ENCODE data around the gene MPPED1. TPM values are rescaled to one million over a fixed set of nuclear protein-coding genes. Genes with fewer than 3 reads are reported as not detected.

Gene MPPED1
- total RNA-seq, 1 experiment from 2014 or later = 0.35 TPM

GRCh38 chr22:43417555-43417954 lies 5.7 kb downstream of the MPPED1 start:
- no peak overlapping the region for H3K4me3 Mint-ChIP-seq
- H3K4me1 Mint-ChIP-seq = peaks cover 5% of the 10 kb centered on the region
- no peak for DNase-seq (ENCODE audit: low spot score)
- ChIA-PET CTCF (interaction anchor here (0.7 to 2.0 kb wide), 4 partner anchors 10 to 307 kb away, joined by 3 to 8 read pairs (median 5); partner anchors contain the start of gene BIK), POLR2A (interaction anchor here (0.6 kb wide), 1 partner anchor 495 kb away, joined by 5 read pairs; no protein-coding TSS in a partner anchor)
- no peak for TF ChIP-seq ATF3 (CRISPR knock-in tag; conservative IDR thresholded peaks at IDR 0.05)
- no peak for TF ChIP-seq ZNF219 (CRISPR knock-in tag; IDR thresholded peaks at IDR 0.05; ENCODE audit: borderline replicate concordance)
- no peak for TF ChIP-seq ZNF416 (CRISPR knock-in tag; IDR thresholded peaks at IDR 0.05)
- TF ChIP-seq ESRRA (CRISPR knock-in tag; IDR thresholded peaks at IDR 0.05; ENCODE audit: borderline replicate concordance) = no peak
- no peak for TF ChIP-seq MXD4 (CRISPR knock-in tag; IDR thresholded peaks at IDR 0.05; ENCODE audit: borderline replicate concordance)
- no peak for TF ChIP-seq NFE2L1 (CRISPR knock-in tag; IDR thresholded peaks at IDR 0.05)
- no peak for TF ChIP-seq ZSCAN18 (CRISPR knock-in tag; IDR thresholded peaks at IDR 0.05)
- TF ChIP-seq E2F1 (CRISPR knock-in tag; IDR thresholded peaks at IDR 0.05) = no peak
- no peak for TF ChIP-seq ZNF138 (CRISPR knock-in tag; conservative IDR thresholded peaks at IDR 0.05)
- TF ChIP-seq NR2C2 (CRISPR knock-in tag; IDR thresholded peaks at IDR 0.05) = no peak
- TF ChIP-seq IRF1 (CRISPR knock-in tag; IDR thresholded peaks at IDR 0.05) = no peak
- no peak for TF ChIP-seq SOX15 (CRISPR knock-in tag; IDR thresholded peaks at IDR 0.05)
- TF ChIP-seq ATF2 (CRISPR knock-in tag; IDR thresholded peaks at IDR 0.05; ENCODE audit: borderline replicate concordance, low read depth) = no peak
- TF ChIP-seq FOXJ3 (CRISPR knock-in tag; IDR thresholded peaks at IDR 0.05; ENCODE audit: borderline replicate concordance) = no peak
- TF ChIP-seq CTCF (IDR thresholded peaks at IDR 0.05) = no peak
- no peak for TF ChIP-seq CDX4 (CRISPR knock-in tag; IDR thresholded peaks at IDR 0.05; ENCODE audit: borderline replicate concordance)
- TF ChIP-seq GTF2I (CRISPR knock-in tag; conservative IDR thresholded peaks at IDR 0.05) = no peak
- TF ChIP-seq MAX (CRISPR knock-in tag; IDR thresholded peaks at IDR 0.05) = no peak
- no peak for TF ChIP-seq ATF1 (CRISPR knock-in tag; IDR thresholded peaks at IDR 0.05)
- no peak for ATAC-seq
- no peaks in the 10 kb centered on the region for H3K36me3 Mint-ChIP-seq
- no peaks in the 10 kb centered on the region for H3K9me3 Mint-ChIP-seq
- peaks cover 29% of the 10 kb centered on the region for H3K27me3 Mint-ChIP-seq (ENCODE audit: low read depth)
- no peak overlapping the region for H3K27ac Mint-ChIP-seq

Data from WTC11 (cell line).